HCT116 (cell line): ENCODE results near the gene ACADVL. TPM values are rescaled to one million over a fixed set of nuclear protein-coding genes. Genes with fewer than 3 reads are reported as not detected.

Source experiments
- ATAC-seq: fragments of 200-7000 bp; cut with Tn5 transposase; 2 replicates; pipeline ENCODE4 v1.9.1; 2020; ENCODE audit warnings: mild to moderate bottlenecking, moderate library complexity
- BruUV-seq: library from RNA; stranded (reverse); fragments of 400-500 nt; replicated peaks from 2 replicates; lab custom pipeline; 2021; lab: Mats Ljungman, UMichigan
- CTCF ChIA-PET: fragments of 300-600 bp; sonication (Branson Sonifier 250); formaldehyde crosslinking; loops from one replicate; lab custom pipeline; 2021; ENCODE audit warnings: antibody characterized with exemption; lab: Charles Lee
- POLR2A ChIA-PET: fragments of 300-600, 350-600 bp; sonication (Branson Sonifier 250); formaldehyde crosslinking; loops from one replicate; lab custom pipeline; 2021; ENCODE audit warnings: antibody characterized with exemption; lab: Charles Lee
- RAD21 ChIA-PET, 2 experiments: fragments of 300-600 bp; sonication (Branson Sonifier 250); formaldehyde crosslinking; loops; one replicate each; lab custom pipeline; 2023; ENCODE audit warnings: low total read pairs in 2 of 2; ENCODE audit not compliant: uncharacterized antibody in 2 of 2, unreplicated experiment in 2 of 2, low non-redundant PET in 1 of 2; lab: Charles Lee
- DNase-seq: peaks from one replicate; pipeline ENCODE4 v3.0.0-alpha.2; 2010; ENCODE audit warnings: low read depth, low spot score
- H2AFZ ChIP-seq: fragments of 200-600 bp; shearing (Covaris generic), sonication (generic); 2 replicates; pipeline ENCODE4 v1.6.1; 2017; ENCODE audit warnings: low read depth, mixed run types, mixed read lengths, antibody characterized with exemption, low read length; ENCODE audit not compliant: poor library complexity, severe bottlenecking
- H3K27ac ChIP-seq: 2 replicates; pipeline ENCODE4 v1.5.1; 2012; ENCODE audit warnings: low read depth, low read length
- H3K27me3 ChIP-seq: fragments of 200-600 bp; sonication (generic); 2 replicates; pipeline ENCODE4 v1.6.1; 2016; ENCODE audit warnings: mixed run types, low read length, mixed read lengths; ENCODE audit not compliant: insufficient read depth
- H3K36me3 ChIP-seq, 2 experiments: fragments of 200-500 bp in 1 of 2; fragments of 200-600 bp in 1 of 2; sonication (Bioruptor generic) in 1 of 2; sonication (generic) in 1 of 2; 2 replicates each; pipeline versions ENCODE4 v1.5.1 to v1.6.1; 2014 to 2016; ENCODE audit warnings: low read length in 2 of 2, inconsistent platforms in 1 of 2, mixed read lengths in 1 of 2, mixed run types in 1 of 2; ENCODE audit not compliant: insufficient read depth in 2 of 2, control insufficient read depth in 1 of 2
- H3K4me1 ChIP-seq, 2 experiments: fragments of 200-600 bp in 1 of 2; sonication (generic) in 1 of 2; 2 replicates each; pipeline versions ENCODE4 v1.5.1 to v1.6.1; 2012 to 2017; ENCODE audit warnings: low read length in 2 of 2, inconsistent platforms in 1 of 2, mild to moderate bottlenecking in 1 of 2, mixed read lengths in 1 of 2, mixed run types in 1 of 2, moderate library complexity in 1 of 2; ENCODE audit not compliant: insufficient read depth in 2 of 2, control insufficient read depth in 1 of 2
- H3K4me2 ChIP-seq: fragments of 200-600 bp; sonication (generic); 2 replicates; pipeline ENCODE4 v1.6.1; 2017; ENCODE audit warnings: mixed run types, low read length, mixed read lengths
- H3K4me3 ChIP-seq, 2 experiments: fragments of 200-600 bp in 1 of 2; sonication (generic) in 1 of 2; replicated peaks in 1 of 2; 2 replicates each; pipeline ENCODE4 v1.5.1; 2011 to 2016; ENCODE audit warnings: low read length in 2 of 2, control low read depth in 1 of 2, low read depth in 1 of 2, mild to moderate bottlenecking in 1 of 2, mixed read lengths in 1 of 2, mixed run types in 1 of 2
- H3K79me2 ChIP-seq: fragments of 200-600 bp; sonication (generic); 2 replicates; pipeline ENCODE4 v1.6.1; 2017; ENCODE audit warnings: mild to moderate bottlenecking, mixed run types, low read length, moderate library complexity, mixed read lengths; ENCODE audit not compliant: insufficient read depth
- H3K9ac ChIP-seq: fragments of 200-600 bp; sonication (generic); 2 replicates; pipeline ENCODE4 v1.6.1; 2016; ENCODE audit warnings: low read length, mixed read lengths
- H3K9me2 ChIP-seq: fragments of 200-600 bp; sonication (generic), shearing (Covaris generic); 2 replicates; pipeline ENCODE4 v1.6.1; 2017; ENCODE audit warnings: mixed run types, mild to moderate bottlenecking, moderate library complexity; ENCODE audit not compliant: insufficient read depth
- H3K9me3 ChIP-seq, 2 experiments: fragments of 200-500 bp in 1 of 2; fragments of 200-600 bp in 1 of 2; sonication (Bioruptor generic) in 1 of 2; sonication (generic) in 1 of 2; 2 replicates each; pipeline ENCODE4 v1.6.1; 2014 to 2017; ENCODE audit warnings: low read length in 2 of 2, mixed read lengths in 2 of 2, inconsistent platforms in 1 of 2, low read depth in 1 of 2, mild to moderate bottlenecking in 1 of 2, mixed run types in 1 of 2, moderate library complexity in 1 of 2; ENCODE audit not compliant: control insufficient read depth in 1 of 2, insufficient read depth in 1 of 2
- H4K20me1 ChIP-seq: fragments of 200-600 bp; sonication (generic), shearing (Covaris generic); 2 replicates; pipeline ENCODE4 v1.6.1; 2017; ENCODE audit warnings: mixed run types, mild to moderate bottlenecking, moderate library complexity; ENCODE audit not compliant: insufficient read depth
- ATF3 ChIP-seq: IDR thresholded peaks from 2 replicates; pipeline ENCODE4 v1.6.1; 2012
- CBX3 ChIP-seq: IDR thresholded peaks from 2 replicates; pipeline ENCODE4 v1.6.1; 2012; ENCODE audit warnings: low read depth
- CEBPB ChIP-seq: IDR thresholded peaks from 2 replicates; pipeline ENCODE4 v1.6.1; 2012; ENCODE audit warnings: low read depth
- CTCF ChIP-seq, 3 experiments: fragments of 200-600 bp in 1 of 3; sonication (generic) in 1 of 3; IDR thresholded peaks in 2 of 3; conservative IDR thresholded peaks in 1 of 3; 2 replicates each; pipeline ENCODE4 v1.5.1; 2012 to 2017; ENCODE audit warnings: low read depth in 2 of 3, low read length in 2 of 3, antibody characterized with exemption in 1 of 3, borderline replicate concordance in 1 of 3, control low read depth in 1 of 3, mild to moderate bottlenecking in 1 of 3, mixed read lengths in 1 of 3, mixed run types in 1 of 3, moderate library complexity in 1 of 3; ENCODE audit not compliant: insufficient read depth in 1 of 3
- EGR1 ChIP-seq: IDR thresholded peaks from 2 replicates; pipeline ENCODE4 v1.6.1; 2012; ENCODE audit warnings: low read depth
- ELF1 ChIP-seq: IDR thresholded peaks from 2 replicates; pipeline ENCODE4 v1.6.1; 2012; ENCODE audit warnings: low read depth, borderline replicate concordance
- EZH2phosphoT487 ChIP-seq: fragments of 200-600 bp; IDR thresholded peaks from 2 replicates; pipeline ENCODE4 v1.6.1; 2018; ENCODE audit warnings: antibody characterized with exemption, borderline replicate concordance
- FOSL1 ChIP-seq: IDR thresholded peaks from 2 replicates; pipeline ENCODE4 v1.6.1; 2012; ENCODE audit warnings: low read depth
- JUND ChIP-seq: IDR thresholded peaks from 2 replicates; pipeline ENCODE4 v1.6.1; 2012
- POLR2A ChIP-seq: IDR thresholded peaks from 2 replicates; pipeline ENCODE4 v1.7.0; 2011; ENCODE audit warnings: borderline replicate concordance; ENCODE audit not compliant: insufficient read depth, insufficient read length; ENCODE audit errors: extremely low read depth
- POLR2AphosphoS5 ChIP-seq: IDR thresholded peaks from 2 replicates; pipeline ENCODE4 v1.6.1; 2011; ENCODE audit warnings: mild to moderate bottlenecking, low read depth, low read length, moderate library complexity
- SIN3A ChIP-seq: IDR thresholded peaks from 2 replicates; pipeline ENCODE4 v1.6.1; 2012; ENCODE audit warnings: low read depth
- SP1 ChIP-seq: IDR thresholded peaks from 2 replicates; pipeline ENCODE4 v1.6.1; 2012; ENCODE audit warnings: low read depth
- SRF ChIP-seq: IDR thresholded peaks from 2 replicates; pipeline ENCODE4 v1.6.1; 2012; ENCODE audit warnings: low read depth
- TCF7L2 ChIP-seq: IDR thresholded peaks from 2 replicates; pipeline ENCODE4 v1.7.0; 2011; ENCODE audit warnings: borderline replicate concordance, inconsistent platforms; ENCODE audit not compliant: insufficient read depth, insufficient read length; ENCODE audit errors: extremely low read depth
- YY1 ChIP-seq: IDR thresholded peaks from 2 replicates; pipeline ENCODE4 v1.6.1; 2011; ENCODE audit warnings: low read length, low read depth, moderate library complexity, mild to moderate bottlenecking; ENCODE audit not compliant: insufficient replicate concordance; ENCODE audit errors: extremely low read depth
- ZBTB33 ChIP-seq: IDR thresholded peaks from 2 replicates; pipeline ENCODE4 v1.6.1; 2011; ENCODE audit warnings: mild to moderate bottlenecking, low read length, moderate library complexity; ENCODE audit not compliant: insufficient replicate concordance; ENCODE audit errors: extremely low read depth
- ZNF274 ChIP-seq: fragments of 200-500 bp; sonication (Bioruptor generic); IDR thresholded peaks from 2 replicates; pipeline ENCODE4 v1.6.1; 2014; ENCODE audit warnings: mild to moderate bottlenecking, low read depth, low read length, inconsistent platforms
- intact Hi-C: fragments of 100-400 bp; cut with micrococcal nuclease; formaldehyde crosslinking; loops from 2 replicates; pipeline ENCODE4 v1.10.0; 2022
- total RNA-seq: library from RNA; stranded (reverse); gene quantifications from one replicate; pipeline ENCODE4 v1.2.1, GENCODE V29; 2021; ENCODE audit not compliant: unreplicated experiment
- TF ChIP-seq, protein P1 (sequence below): IDR thresholded peaks from 2 replicates; pipeline ENCODE4 v1.6.1; 2012
- TF ChIP-seq, protein P2 (sequence below): IDR thresholded peaks from 2 replicates; pipeline ENCODE4 v1.6.1; 2012; ENCODE audit warnings: low read depth

The ACADVL gene
- total RNA-seq, 1 experiment from 2014 or later, result 554 TPM

DNA sequence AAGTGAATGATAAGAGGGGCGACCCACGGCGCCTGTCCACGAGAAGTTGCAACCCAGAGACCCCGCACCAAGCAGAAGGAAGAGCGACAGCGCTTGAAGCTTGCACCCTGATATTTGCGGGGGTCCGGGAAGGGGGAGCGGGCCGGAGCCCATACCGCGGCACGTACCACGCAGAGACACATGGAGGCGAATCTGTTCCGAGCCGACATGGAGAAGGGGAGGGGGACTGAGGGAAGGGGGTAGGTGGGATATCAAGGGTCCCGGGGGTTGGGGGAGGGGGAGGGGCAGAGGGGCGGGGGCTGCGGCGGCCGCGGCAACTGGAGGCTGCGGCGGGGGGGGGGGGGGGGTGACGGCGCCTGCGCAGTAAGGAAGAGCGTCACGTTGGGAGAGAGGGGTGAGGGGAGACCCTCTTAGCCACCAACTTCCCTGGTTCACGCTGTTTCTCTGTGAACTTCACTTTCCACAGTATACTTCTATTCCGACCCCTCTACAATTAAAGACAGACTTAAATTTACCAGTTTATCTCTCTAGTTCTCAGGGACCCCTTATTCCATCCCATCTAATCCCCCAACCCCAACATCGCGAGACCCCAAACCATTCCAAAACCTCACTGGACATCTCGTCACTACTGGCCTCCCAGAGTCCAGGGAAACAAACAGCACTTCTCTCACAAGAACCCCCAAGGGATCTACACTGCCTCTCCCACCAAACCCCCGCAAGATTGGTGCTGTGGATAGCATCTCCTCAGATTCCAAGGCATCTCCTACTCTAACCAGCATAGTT, 8.1 kb upstream of the ACADVL start:
- H3K4me1 ChIP-seq, result peaks cover 7 to 31% of the 10 kb centered on the region in 2 experiments; a peak in 3 of 4 replicates
- no peaks in the 10 kb centered on the region for H3K27me3 ChIP-seq
- H3K9ac ChIP-seq, result no peak overlapping the region
- no peaks in the 10 kb centered on the region for H3K9me2 ChIP-seq
- no peak for DNase-seq
- TF ChIP-seq POLR2AphosphoS5, result no peak
- no peak for TF ChIP-seq ATF3
- no peak for TF ChIP-seq JUND
- no peak for TF ChIP-seq ZNF274
- TF ChIP-seq ELF1, result no peak
- no peak for TF ChIP-seq TCF7L2
- TF ChIP-seq EGR1, result no peak
- TF ChIP-seq SIN3A, result no peak
- no peak for TF ChIP-seq ZBTB33
- TF ChIP-seq, protein P1, sequence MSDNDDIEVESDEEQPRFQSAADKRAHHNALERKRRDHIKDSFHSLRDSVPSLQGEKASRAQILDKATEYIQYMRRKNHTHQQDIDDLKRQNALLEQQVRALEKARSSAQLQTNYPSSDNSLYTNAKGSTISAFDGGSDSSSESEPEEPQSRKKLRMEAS, result no peak
- TF ChIP-seq CEBPB, result no peak
- no peak for TF ChIP-seq EZH2phosphoT487
- TF ChIP-seq SRF, result no peak
- TF ChIP-seq, protein P2, sequence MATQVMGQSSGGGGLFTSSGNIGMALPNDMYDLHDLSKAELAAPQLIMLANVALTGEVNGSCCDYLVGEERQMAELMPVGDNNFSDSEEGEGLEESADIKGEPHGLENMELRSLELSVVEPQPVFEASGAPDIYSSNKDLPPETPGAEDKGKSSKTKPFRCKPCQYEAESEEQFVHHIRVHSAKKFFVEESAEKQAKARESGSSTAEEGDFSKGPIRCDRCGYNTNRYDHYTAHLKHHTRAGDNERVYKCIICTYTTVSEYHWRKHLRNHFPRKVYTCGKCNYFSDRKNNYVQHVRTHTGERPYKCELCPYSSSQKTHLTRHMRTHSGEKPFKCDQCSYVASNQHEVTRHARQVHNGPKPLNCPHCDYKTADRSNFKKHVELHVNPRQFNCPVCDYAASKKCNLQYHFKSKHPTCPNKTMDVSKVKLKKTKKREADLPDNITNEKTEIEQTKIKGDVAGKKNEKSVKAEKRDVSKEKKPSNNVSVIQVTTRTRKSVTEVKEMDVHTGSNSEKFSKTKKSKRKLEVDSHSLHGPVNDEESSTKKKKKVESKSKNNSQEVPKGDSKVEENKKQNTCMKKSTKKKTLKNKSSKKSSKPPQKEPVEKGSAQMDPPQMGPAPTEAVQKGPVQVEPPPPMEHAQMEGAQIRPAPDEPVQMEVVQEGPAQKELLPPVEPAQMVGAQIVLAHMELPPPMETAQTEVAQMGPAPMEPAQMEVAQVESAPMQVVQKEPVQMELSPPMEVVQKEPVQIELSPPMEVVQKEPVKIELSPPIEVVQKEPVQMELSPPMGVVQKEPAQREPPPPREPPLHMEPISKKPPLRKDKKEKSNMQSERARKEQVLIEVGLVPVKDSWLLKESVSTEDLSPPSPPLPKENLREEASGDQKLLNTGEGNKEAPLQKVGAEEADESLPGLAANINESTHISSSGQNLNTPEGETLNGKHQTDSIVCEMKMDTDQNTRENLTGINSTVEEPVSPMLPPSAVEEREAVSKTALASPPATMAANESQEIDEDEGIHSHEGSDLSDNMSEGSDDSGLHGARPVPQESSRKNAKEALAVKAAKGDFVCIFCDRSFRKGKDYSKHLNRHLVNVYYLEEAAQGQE, result no peak
- TF ChIP-seq SP1, result no peak
- TF ChIP-seq FOSL1, result no peak
- no peak for TF ChIP-seq YY1
- no peak for TF ChIP-seq CBX3
- no peak for TF ChIP-seq POLR2A
- TF ChIP-seq CTCF (IDR thresholded peaks at IDR 0.05 in 2 of 3, conservative IDR thresholded peaks at IDR 0.05 in 1 of 3; ENCODE audit: borderline replicate concordance in 1 of 3, insufficient read depth in 1 of 3, low read depth in 2 of 3, low read length in 2 of 3), result no peak
- H3K27ac ChIP-seq, result no peak overlapping the region
- ChIA-PET RAD21 (no interaction called here), POLR2A (no interaction called here), CTCF (no interaction called here)
- no peaks in the 10 kb centered on the region for H3K79me2 ChIP-seq
- no peak overlapping the region for H3K4me3 ChIP-seq
- no peaks in the 10 kb centered on the region for H3K36me3 ChIP-seq
- no peak for ATAC-seq
- no peaks in the 10 kb centered on the region for H3K9me3 ChIP-seq
- H4K20me1 ChIP-seq, result no peaks in the 10 kb centered on the region
- intact Hi-C loops, result no loop called here
- no peak overlapping the region for H2AFZ ChIP-seq
- no peak overlapping the region for H3K4me2 ChIP-seq
- no TSS peak for BruUV-seq
